Islet of Langerhans (tissue), 1 donor: ENCODE measurements around the gene OR13J1.
"Not testable (repeated sequence)": the region's sequence is repeated elsewhere in the genome, so short reads cannot be mapped to it uniquely, and the experiment has no call there.

Experiments used
- FAIRE-seq: peaks from one replicate; lab custom pipeline; 2011; peaks lifted over from hg19 to GRCh38; lab: Jason Lieb, UNC

OR13J1 gene, protein sequence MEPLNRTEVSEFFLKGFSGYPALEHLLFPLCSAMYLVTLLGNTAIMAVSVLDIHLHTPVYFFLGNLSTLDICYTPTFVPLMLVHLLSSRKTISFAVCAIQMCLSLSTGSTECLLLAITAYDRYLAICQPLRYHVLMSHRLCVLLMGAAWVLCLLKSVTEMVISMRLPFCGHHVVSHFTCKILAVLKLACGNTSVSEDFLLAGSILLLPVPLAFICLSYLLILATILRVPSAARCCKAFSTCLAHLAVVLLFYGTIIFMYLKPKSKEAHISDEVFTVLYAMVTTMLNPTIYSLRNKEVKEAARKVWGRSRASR

DNA sequence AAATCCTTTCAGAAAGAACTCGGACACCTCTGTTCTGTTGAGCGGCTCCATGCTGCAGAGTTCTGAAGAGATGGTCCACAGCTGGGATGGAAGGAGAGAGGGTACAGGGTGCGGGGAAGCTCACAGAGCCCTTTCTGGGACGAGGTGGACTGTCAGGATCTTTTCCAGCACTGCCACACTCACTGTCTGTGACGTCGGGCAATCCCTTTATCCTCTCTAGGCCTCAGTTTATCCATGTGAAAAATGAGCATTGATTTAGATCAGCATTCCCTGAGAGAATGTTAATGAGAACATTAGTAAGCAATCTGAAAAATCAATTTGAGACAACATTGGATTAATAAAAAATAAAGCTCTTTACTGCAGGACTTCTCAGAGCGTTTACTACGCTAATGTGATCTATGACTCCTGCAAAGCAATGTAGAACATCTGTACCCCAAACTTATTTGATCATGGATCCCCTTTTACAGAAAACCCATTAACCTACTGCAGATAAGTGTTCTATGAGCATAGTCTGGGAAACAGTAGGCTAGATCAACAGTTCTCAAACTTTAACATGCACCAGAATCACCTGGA, at the start of gene OR13J1:
Gene OR13J1 (minus strand): TSS at position 51 of the 573 bp plus-strand sequence. CDS start 0 bp downstream, at position 51.
- no peak for FAIRE-seq

- FAIRE-seq, result peak; percentile 62
Observed at GRCh38 chr9:35919212-35920008, 49.2 kb upstream of the OR13J1 start.

DNA sequence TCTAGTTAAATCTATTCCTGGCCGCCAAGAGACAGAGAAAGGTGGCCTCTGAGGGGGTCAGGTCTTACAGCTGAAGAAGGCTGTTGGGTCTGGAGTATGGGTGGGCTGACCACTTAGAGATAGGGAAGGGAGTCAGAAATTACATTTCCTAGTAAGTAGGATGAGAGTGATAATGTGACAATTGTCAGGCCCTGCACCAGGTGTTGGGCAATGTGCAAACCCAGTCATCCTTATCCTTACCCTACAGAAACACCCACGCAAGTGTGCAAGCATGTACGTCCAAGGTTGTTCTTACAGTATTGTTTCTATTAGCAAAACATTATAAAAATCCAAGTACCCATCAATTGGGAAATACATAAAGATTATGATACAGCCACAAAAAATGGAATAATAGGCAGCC, 48.6 kb upstream of the OR13J1 start:
- no peak for FAIRE-seq

- FAIRE-seq, result no peak
Observed at GRCh38 chr9:35917261-35917660, 47.1 kb upstream of the OR13J1 start.

- FAIRE-seq, result no peak
Observed at GRCh38 chr9:35915681-35916294, 45.6 kb upstream of the OR13J1 start.

DNA sequence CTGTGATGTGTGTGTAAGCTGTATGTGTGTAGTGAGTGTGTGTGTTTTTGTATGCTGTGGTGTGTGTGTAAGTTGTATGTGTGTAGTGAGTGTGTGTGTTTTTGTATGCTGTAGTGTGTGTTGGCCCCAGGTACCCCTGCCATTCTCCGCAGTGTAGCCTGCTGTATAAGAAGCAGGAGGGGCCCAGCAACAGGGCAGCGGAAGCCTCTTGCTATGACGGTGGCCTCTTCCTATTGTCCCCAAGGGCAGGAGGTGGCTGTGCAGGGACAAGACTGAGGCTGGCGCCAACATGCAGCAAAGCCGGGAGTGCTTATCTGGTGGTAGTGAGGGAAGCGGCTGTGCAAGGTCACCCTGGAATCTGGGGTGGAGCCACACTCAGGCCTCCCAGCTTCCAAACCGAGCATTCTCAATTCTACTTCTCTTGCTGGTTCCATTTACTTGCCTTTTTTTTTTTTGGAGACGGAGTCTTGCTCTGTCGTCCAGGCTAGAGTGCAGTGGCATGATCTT, 44.2 kb upstream of the OR13J1 start:
- no peak for FAIRE-seq

DNA sequence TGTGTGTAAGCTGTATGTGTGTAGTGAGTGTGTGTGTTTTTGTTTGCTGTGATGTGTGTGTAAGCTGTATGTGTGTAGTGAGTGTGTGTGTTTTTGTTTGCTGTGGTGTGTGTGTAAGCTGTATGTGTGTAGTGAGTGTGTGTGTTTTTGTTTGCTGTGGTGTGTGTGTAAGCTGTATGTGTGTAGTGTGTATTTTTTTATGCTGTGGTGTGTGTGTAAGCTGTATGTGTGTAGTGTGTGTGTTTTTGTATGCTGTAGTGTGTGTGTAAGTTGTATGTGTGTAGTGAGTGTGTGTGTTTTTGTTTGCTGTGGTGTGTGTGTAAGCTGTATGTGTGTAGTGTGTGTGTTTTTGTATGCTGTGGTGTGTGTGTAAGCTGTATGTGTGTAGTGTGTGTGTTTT, 43.2 kb upstream of the OR13J1 start:
- FAIRE-seq, result not testable (repeated sequence)

- FAIRE-seq, result no peak
Observed at GRCh38 chr9:35912791-35913400, 42.7 kb upstream of the OR13J1 start.

DNA sequence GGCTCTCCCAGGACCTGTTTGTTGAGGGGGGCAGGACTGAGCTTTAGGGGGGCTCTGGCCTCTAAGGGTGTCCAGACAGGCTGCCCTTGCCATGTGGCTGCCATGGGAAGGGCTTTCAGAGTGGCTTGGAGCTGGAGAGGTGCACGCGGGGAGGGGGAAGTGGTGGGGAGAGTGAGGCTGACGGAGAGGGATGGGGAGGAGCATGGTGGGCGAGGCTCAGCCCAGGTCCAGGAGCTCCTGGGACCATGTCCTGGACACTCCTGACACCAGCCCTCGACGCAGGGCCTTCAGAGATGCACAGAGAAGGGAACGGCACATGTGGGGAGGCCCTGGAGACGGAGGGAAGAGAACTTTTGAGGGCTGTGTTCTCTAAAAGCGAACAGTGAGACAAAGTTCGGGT, 41.5 kb upstream of the OR13J1 start:
- no peak for FAIRE-seq

- no peak for FAIRE-seq
Observed at GRCh38 chr9:35910613-35911359, 40.6 kb upstream of the OR13J1 start.

DNA sequence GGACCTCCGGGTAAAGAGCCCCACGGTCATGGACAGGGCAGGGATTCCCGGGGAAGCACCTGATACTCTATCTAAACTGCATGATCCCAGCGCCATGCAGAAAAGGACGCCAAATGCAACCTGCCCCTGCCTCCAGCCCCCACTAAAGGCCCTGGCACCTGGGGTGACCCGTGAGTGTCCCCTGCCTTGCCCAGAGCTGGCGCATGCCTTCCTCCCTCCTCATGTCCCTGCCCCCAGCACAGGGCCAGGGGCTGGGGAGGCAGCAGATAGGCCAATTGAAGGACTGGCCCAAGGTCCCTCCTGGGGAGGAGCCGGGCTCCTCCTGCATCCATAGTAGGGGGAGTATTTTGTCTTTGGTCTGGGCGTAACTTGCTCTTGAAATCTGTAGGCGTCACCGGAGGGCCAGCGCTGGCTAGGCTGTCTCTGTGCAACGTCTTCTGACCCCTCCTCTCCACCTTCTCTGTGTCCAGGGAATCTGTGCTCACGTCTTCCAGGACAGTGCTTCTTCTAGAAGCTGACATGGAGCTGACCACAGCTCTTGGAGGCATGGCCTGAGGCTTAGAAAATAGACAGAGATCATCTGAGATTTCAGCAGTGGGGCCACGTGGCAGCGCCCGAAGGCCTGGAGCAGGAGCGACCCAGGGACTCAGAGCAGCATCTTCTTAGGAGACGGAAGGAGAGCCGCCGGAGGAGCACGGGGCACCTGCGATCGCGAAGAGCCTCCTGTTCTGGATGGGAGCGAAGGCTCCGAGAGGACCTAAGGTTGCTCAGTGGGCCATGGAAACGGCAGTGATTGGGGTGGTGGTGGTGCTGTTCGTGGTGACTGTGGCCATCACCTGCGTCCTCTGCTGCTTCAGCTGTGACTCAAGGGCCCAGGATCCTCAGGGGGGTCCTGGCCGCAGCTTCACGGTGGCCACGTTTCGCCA, 39.7 kb upstream of the OR13J1 start:
- no peak for FAIRE-seq

DNA sequence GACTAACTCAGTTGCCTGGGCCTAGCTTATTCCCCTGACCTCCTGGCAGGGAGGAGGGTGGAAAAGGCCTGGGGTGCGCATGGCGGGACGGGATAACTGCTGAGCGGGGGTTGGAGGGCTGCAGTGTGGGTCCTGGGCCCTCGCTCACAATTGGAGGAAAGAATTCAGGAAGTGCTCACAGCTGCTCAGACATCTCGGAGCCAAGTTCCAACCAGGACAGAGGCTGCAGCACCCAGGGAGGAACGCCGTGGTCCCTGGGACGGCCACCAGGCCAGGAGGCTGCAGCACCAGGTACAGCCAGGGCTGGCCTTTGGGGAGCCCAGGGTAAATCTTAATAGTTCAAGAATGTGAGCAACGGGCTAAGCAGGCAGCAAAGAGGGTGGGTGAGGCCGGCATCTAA, 39.1 kb upstream of the OR13J1 start, which contains the start of gene SPAAR:
Gene SPAAR (plus strand): TSS at position 217 of the 400 bp plus-strand sequence. CDS start 974 bp downstream, outside the sequence.
- FAIRE-seq, result no peak

- no peak for FAIRE-seq
Observed at GRCh38 chr9:35908504-35909125, 38.4 kb upstream of the OR13J1 start.

- no peak for FAIRE-seq
Observed at GRCh38 chr9:35907711-35908503, 37.7 kb upstream of the OR13J1 start.

DNA sequence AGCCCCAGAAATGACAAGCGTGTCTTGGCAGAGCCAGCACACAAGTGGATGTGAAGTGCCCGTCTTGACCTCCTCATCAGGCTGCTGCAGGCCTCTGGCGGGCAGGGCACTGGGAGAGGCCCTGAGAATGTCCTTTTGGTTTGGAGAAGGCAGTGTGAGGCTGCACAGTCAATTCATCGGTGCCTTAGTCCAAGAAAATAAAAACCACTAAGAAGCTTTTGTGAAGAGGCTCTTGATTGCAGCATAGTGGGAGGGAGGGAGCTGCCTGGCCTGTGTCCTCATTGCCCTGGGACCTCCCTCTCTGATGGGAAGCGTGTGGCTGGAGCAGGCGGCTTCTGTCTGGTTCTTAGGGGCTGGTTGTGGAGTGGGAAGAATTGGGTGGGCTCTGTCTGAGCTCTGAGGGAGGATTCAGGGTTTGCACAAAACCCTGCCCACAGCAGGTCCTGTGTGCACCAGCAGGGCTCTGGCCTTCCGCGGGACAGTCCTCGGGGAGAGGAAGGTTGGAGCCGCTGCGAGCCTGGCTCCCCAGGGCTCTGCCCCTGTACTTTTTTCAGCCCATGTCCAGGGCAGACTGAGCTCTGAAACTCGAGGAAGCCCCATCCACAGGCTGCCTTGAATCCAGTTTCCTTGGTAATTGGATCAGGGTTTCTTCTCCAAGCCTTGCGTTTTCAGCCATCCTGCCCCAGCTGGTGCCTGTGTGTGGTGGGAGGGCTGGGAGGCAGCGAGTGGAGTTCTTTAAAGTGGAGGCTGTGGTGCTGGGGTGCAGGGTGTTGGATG, 36.9 kb upstream of the OR13J1 start:
- no peak for FAIRE-seq

DNA sequence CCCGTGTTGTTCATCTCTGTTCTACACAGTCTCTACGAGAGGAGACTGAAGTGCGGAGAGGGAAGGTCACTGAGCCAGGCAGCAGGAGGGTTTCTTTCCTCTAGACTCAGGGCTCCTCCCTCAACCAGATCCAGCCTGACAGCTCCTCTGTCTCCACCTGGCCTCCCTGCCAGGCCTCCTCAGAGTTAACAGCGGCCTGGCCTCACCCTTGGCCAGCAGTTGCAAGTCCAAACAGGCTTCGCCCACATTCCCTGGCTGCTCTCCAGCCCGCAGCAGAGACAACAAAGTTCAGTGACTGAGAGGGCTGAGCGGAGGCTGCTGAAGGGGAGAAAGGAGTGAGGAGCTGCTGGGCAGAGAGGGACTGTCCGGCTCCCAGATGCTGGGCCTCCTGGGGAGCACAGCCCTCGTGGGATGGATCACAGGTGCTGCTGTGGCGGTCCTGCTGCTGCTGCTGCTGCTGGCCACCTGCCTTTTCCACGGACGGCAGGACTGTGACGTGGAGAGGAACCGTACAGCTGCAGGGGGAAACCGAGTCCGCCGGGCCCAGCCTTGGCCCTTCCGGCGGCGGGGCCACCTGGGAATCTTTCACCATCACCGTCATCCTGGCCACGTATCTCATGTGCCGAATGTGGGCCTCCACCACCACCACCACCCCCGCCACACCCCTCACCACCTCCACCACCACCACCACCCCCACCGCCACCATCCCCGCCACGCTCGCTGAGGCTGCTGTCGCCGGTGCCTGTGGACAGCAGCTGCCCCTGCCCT, 35.9 kb upstream of the OR13J1 start, which contains the start of gene HRCT1:
Gene HRCT1 (plus strand): TSS at position 291 of the 768 bp plus-strand sequence. CDS start 86 bp downstream, at position 377.
- FAIRE-seq, result no peak
